Suprapubic skin (tissue), 4 donors: ENCODE results near the gene GPC1. TPM values are rescaled to one million over a fixed set of nuclear protein-coding genes. Genes with fewer than 3 reads are reported as not detected.

Experiments
- DNase-seq, 2 donors: peaks; one replicate each; pipeline ENCODE4 v3.0.0-alpha.2; 2019; ENCODE audit warnings: low spot score in 2 of 2
- H3K27ac ChIP-seq: fragments of 200-600 bp; sonication (generic); one replicate; pipeline ENCODE4 v1.5.1; 2019
- H3K27me3 ChIP-seq: fragments of 200-600 bp; sonication (generic); one replicate; pipeline ENCODE4 v1.5.1; 2019
- H3K36me3 ChIP-seq: fragments of 200-600 bp; sonication (generic); one replicate; pipeline ENCODE4 v1.5.1; 2019
- H3K4me1 ChIP-seq: fragments of 200-600 bp; sonication (generic); one replicate; pipeline ENCODE4 v1.5.1; 2019
- H3K4me3 ChIP-seq: fragments of 200-600 bp; sonication (generic); one replicate; pipeline ENCODE4 v1.5.1; 2019; ENCODE audit warnings: mild to moderate bottlenecking
- H3K9me3 ChIP-seq: fragments of 200-600 bp; sonication (generic); one replicate; pipeline ENCODE4 v1.5.1; 2019
- EP300 ChIP-seq: sonication (generic); formaldehyde crosslinking; IDR thresholded peaks from one replicate; pipeline ENCODE4 v1.6.1; 2017; ENCODE audit warnings: antibody characterized with exemption
- POLR2A ChIP-seq, 2 donors: fragments of 450-650 bp; IDR thresholded peaks; one replicate each; pipeline ENCODE4 v1.6.1; 2017; ENCODE audit warnings: antibody characterized with exemption in 2 of 2, mild to moderate bottlenecking in 2 of 2, moderate library complexity in 2 of 2
- POLR2AphosphoS5 ChIP-seq, 3 donors: sonication (generic); formaldehyde crosslinking; IDR thresholded peaks; one replicate each; pipeline ENCODE4 v1.6.1; 2017; ENCODE audit warnings: antibody characterized with exemption in 3 of 3
- WGBS: methylation state at CpG from one replicate; pipeline ENCODE4 v1.1.5; 2018; 5-methylcytosine and 5-hydroxymethylcytosine counted together
- total RNA-seq, 4 donors: library from RNA; depleted of rRNA; stranded (reverse); fragments of >200 nt; gene quantifications; one replicate each; pipeline ENCODE4 v1.1.0, GENCODE V29; 2016
- TF ChIP-seq, protein P1 (sequence below), 2 donors: fragments of 200-600 bp in 1 of 2; fragments of 450-650 bp in 1 of 2; sonication (generic) in 1 of 2; IDR thresholded peaks; one replicate each; pipeline ENCODE4 v1.5.1; 2016 to 2019; ENCODE audit warnings: antibody characterized with exemption in 2 of 2, mild to moderate bottlenecking in 1 of 2, moderate library complexity in 1 of 2

The GPC1 gene
- total RNA-seq, 4 donors from 2014 or later, result 130 to 164 (median 145) TPM

DNA sequence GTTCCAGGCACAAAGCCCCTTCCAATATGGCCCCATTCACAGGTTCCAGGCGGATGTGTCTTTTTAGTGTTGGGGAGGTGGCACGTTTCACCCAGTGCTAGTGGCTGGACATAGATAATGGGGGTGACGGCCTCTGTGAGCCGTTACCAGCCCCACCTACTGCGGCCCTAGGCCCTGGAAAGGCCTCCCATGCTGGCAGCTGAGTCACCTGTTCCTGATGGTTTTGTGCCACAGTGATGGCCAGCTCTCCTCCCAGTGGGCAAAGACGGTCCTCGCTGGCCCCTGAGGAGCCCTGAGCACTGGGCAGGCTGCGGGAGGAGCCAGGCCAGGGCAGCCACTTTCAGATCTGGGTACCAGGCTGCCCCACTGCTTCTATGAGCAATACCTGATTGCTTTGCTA lies 40.0 kb upstream of the GPC1 start:
- no peaks in the 10 kb centered on the region for H3K36me3 ChIP-seq
- 88% methylated on average over 3 of the region's 8 CpGs for WGBS
- no peak overlapping the region for H3K4me3 ChIP-seq
- peaks cover 6% of the 10 kb centered on the region for H3K27me3 ChIP-seq
- TF ChIP-seq EP300 (no peak), POLR2A (IDR thresholded peaks at IDR 0.05) (no peak), POLR2AphosphoS5 (IDR thresholded peaks at IDR 0.05) (no peak)
- TF ChIP-seq, protein P1, sequence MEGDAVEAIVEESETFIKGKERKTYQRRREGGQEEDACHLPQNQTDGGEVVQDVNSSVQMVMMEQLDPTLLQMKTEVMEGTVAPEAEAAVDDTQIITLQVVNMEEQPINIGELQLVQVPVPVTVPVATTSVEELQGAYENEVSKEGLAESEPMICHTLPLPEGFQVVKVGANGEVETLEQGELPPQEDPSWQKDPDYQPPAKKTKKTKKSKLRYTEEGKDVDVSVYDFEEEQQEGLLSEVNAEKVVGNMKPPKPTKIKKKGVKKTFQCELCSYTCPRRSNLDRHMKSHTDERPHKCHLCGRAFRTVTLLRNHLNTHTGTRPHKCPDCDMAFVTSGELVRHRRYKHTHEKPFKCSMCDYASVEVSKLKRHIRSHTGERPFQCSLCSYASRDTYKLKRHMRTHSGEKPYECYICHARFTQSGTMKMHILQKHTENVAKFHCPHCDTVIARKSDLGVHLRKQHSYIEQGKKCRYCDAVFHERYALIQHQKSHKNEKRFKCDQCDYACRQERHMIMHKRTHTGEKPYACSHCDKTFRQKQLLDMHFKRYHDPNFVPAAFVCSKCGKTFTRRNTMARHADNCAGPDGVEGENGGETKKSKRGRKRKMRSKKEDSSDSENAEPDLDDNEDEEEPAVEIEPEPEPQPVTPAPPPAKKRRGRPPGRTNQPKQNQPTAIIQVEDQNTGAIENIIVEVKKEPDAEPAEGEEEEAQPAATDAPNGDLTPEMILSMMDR (IDR thresholded peaks at IDR 0.05), result no peak
- H3K27ac ChIP-seq, result no peak overlapping the region
- peaks cover 17% of the 10 kb centered on the region for H3K4me1 ChIP-seq
- DNase-seq, result peak in 1 of 2 donors; percentile 55
- no peaks in the 10 kb centered on the region for H3K9me3 ChIP-seq

- no peak for TF ChIP-seq POLR2A (IDR thresholded peaks at IDR 0.05)
- no peak for TF ChIP-seq EP300
- TF ChIP-seq, protein P1 (IDR thresholded peaks at IDR 0.05), result no peak
- no peak for TF ChIP-seq POLR2AphosphoS5 (IDR thresholded peaks at IDR 0.05)
- peak in 1 of 2 donors; percentile 69 for DNase-seq
Observed at GRCh38 chr2:240395896-240396622, 39.4 kb upstream of the GPC1 start.

DNA sequence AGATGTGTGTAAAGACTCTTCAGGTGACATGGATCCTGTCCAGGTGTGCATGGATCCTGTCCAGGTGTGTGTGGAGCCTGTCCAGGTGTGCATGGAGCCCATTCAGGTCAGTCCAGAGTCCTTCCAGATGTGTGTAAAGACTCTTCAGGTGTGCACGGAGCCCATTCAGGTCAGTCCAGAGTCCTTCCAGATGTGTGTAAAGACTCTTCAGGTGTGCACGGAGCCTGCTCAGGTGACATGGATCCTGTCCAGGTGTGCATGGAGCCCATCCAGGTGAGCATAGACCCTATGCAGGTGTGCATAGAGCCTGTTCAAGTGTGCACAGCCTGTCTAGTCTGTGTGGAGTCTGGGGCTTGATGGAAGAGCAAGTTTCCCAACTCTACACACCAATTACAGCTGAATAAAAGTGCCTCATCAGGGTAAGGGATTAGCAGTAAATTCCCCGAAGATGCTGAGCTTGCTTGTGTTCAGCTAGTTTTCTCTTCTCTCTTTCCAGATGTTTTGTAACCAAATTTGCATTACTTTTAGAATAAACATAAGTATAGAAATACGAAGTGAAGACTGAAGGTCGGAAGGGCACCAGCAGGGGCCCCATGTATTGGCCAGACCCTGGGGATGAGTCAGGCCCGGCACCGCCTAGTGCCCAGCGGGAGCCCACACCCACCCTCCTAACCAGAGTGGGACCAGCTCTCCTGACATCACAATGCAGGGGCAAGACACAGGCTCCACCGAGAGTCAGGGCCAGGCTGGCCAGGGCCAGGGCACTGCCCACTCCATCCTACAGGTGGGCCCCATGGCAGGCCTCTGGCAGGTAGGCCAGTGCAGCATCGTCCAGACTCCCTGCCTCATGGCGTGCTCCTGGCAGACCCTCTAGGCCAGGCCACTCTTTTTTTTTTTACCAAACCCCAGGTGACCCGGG lies 38.6 kb upstream of the GPC1 start:
- H3K9me3 ChIP-seq, result no peaks in the 10 kb centered on the region
- DNase-seq, result peak in 1 of 2 donors; percentile 65
- TF ChIP-seq POLR2AphosphoS5 (IDR thresholded peaks at IDR 0.05), result no peak
- TF ChIP-seq, protein P1 (IDR thresholded peaks at IDR 0.05), result no peak
- no peak for TF ChIP-seq EP300
- TF ChIP-seq POLR2A (IDR thresholded peaks at IDR 0.05), result no peak
- H3K4me3 ChIP-seq, result no peak overlapping the region
- WGBS, result 78% methylated on average over 8 of the region's 12 CpGs
- no peak overlapping the region for H3K27ac ChIP-seq
- H3K4me1 ChIP-seq, result peaks cover 24% of the 10 kb centered on the region
- no peaks in the 10 kb centered on the region for H3K36me3 ChIP-seq
- H3K27me3 ChIP-seq, result peaks cover 12% of the 10 kb centered on the region

More at GRCh38 chr2:240395896-240396622, 39.4 kb upstream of the GPC1 start:
- 53% methylated on average over 8 of the region's 10 CpGs for WGBS
- H3K4me1 ChIP-seq, result peaks cover 22% of the 10 kb centered on the region
- no peak overlapping the region for H3K4me3 ChIP-seq
- peaks cover 8% of the 10 kb centered on the region for H3K27me3 ChIP-seq
- H3K9me3 ChIP-seq, result no peaks in the 10 kb centered on the region
- no peaks in the 10 kb centered on the region for H3K36me3 ChIP-seq
- H3K27ac ChIP-seq, result no peak overlapping the region

GRCh38 chr2:240397542-240397916 lies 37.9 kb upstream of the GPC1 start:
- no peak overlapping the region for H3K27ac ChIP-seq
- peak in 1 of 2 donors; percentile 56 for DNase-seq

More at GRCh38 chr2:240397542-240397916, 37.9 kb upstream of the GPC1 start:
- Histone ChIP-seq H3K36me3 (no peaks in the 10 kb centered on the region), H3K27me3 (peaks cover 15% of the 10 kb centered on the region), H3K9me3 (no peaks in the 10 kb centered on the region), H3K4me3 (no peak overlapping the region), H3K4me1 (peaks cover 24% of the 10 kb centered on the region)
- WGBS, result 59% methylated on average over 5 of the region's 9 CpGs
- TF ChIP-seq POLR2A (IDR thresholded peaks at IDR 0.05) (no peak), EP300 (no peak), POLR2AphosphoS5 (IDR thresholded peaks at IDR 0.05) (no peak)
- TF ChIP-seq, protein P1 (IDR thresholded peaks at IDR 0.05), result no peak
